Effector memory CD4-positive, alpha-beta T cell (primary cell): Measurements from ENCODE around the gene B3GALT5.

Experiments used
- DNase-seq, 3 donors: peaks; one replicate each; pipeline ENCODE4 v3.0.0-alpha.2; 2020
- H3K27ac ChIP-seq: 2 replicates; pipeline ENCODE4 v1.7.0; 2013; ENCODE audit warnings: mild to moderate bottlenecking, low read length, moderate library complexity; ENCODE audit not compliant: insufficient read depth, poor library complexity, severe bottlenecking
- H3K27me3 ChIP-seq: replicated peaks from 2 replicates; pipeline ENCODE4 v1.7.0; 2013; ENCODE audit warnings: mild to moderate bottlenecking, low read length; ENCODE audit not compliant: insufficient read depth, control insufficient read depth, poor library complexity, severe bottlenecking
- H3K36me3 ChIP-seq: 2 replicates; pipeline ENCODE4 v1.7.0; 2013; ENCODE audit warnings: mild to moderate bottlenecking, low read length, moderate library complexity; ENCODE audit not compliant: control insufficient read depth, insufficient read depth
- H3K4me1 ChIP-seq: 2 replicates; pipeline ENCODE4 v1.7.0; 2013; ENCODE audit warnings: low read length, mild to moderate bottlenecking; ENCODE audit not compliant: control insufficient read depth, insufficient read depth, poor library complexity, severe bottlenecking
- H3K4me3 ChIP-seq: 2 replicates; pipeline ENCODE4 v1.7.0; 2013; ENCODE audit warnings: low read length, low read depth, mild to moderate bottlenecking; ENCODE audit not compliant: insufficient read depth, poor library complexity, severe bottlenecking
- H3K9me3 ChIP-seq: 2 replicates; pipeline ENCODE4 v1.7.0; 2013; ENCODE audit warnings: mild to moderate bottlenecking, low read length, moderate library complexity; ENCODE audit not compliant: control insufficient read depth

Gene B3GALT5

DNA sequence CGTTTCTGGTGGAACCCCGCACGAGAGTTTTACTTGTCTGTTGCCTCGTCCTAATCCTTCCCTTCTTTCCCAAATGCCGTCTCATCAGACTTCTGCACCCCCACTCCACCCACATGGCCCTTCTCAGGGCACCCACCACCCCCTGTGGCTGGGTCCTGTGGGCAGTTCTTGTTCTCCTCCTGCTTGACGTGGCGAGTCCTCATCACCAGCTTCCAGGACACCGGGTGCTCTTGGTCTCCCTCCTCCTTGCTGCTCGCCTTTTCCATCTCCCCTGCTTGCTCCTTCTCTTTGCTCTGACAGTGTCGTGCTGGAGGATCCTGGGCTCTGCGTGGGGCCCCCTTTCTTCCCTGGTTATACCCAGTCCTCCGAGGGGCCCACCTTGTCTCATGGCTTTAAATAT is 51.8 kb downstream of the B3GALT5 start:
- no peaks in the 10 kb centered on the region for H3K4me1 ChIP-seq
- H3K4me3 ChIP-seq = no peak overlapping the region
- no peaks in the 10 kb centered on the region for H3K27me3 ChIP-seq
- no peak overlapping the region for H3K27ac ChIP-seq
- H3K36me3 ChIP-seq = no peaks in the 10 kb centered on the region
- H3K9me3 ChIP-seq = no peaks in the 10 kb centered on the region
- DNase-seq = no peak

DNA sequence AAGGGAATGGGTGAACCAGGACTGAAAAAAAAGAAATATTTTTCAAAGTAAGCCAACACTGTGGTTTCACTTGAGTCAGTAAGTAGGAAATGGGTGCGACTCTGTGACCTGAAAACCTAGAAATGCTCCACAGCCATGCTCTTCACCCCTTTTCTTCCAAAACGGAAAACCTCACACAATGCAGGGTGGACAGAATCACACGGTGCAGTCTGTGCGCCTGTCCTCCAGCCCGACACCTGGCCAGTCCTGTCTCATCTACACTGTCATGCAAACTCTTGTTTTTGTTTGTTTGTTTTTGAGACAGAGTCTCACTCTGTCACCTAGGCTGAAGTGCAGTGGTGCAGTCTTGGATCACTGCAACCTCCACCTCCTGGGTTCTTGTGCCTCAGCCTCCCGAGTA is 53.3 kb downstream of the B3GALT5 start:
- H3K36me3 ChIP-seq = no peaks in the 10 kb centered on the region
- DNase-seq = no peak
- no peak overlapping the region for H3K4me3 ChIP-seq
- H3K27ac ChIP-seq = no peak overlapping the region
- H3K27me3 ChIP-seq = no peaks in the 10 kb centered on the region
- H3K4me1 ChIP-seq = no peaks in the 10 kb centered on the region
- H3K9me3 ChIP-seq = no peaks in the 10 kb centered on the region

DNA sequence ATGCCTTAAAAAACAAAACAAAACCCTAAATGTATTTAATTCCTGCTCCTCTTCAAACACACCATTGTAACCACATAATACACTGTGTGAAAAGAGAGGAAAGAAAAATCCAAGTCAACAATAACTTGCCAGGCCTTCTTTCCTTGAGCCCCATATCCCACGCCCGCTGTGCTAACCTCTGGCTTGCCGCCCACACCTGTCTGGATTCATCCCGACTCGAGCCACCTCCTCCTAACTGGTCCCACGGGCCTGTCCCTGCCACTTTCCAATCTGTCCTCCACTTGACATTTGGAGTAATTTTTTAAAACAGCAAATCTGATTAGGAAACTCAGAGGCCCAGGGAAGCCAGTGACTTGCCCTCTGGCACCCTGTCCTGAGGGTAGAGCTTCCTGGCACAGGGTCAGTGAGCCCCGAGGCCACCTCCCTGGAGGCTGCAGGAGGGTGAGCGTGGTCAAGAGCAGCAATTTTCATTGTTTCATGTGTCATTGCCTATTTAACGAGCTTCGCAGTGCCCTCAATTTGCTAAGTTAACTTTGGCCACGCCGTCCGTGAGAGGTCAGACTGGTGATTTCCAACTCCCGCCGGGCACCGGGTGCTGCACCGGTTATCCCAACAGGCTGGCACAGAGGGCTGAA is 54.1 kb downstream of the B3GALT5 start:
- H3K36me3 ChIP-seq = no peaks in the 10 kb centered on the region
- H3K27ac ChIP-seq = no peak overlapping the region
- no peak overlapping the region for H3K4me3 ChIP-seq
- H3K27me3 ChIP-seq = no peaks in the 10 kb centered on the region
- H3K9me3 ChIP-seq = no peaks in the 10 kb centered on the region
- no peaks in the 10 kb centered on the region for H3K4me1 ChIP-seq
- no peak for DNase-seq

DNA sequence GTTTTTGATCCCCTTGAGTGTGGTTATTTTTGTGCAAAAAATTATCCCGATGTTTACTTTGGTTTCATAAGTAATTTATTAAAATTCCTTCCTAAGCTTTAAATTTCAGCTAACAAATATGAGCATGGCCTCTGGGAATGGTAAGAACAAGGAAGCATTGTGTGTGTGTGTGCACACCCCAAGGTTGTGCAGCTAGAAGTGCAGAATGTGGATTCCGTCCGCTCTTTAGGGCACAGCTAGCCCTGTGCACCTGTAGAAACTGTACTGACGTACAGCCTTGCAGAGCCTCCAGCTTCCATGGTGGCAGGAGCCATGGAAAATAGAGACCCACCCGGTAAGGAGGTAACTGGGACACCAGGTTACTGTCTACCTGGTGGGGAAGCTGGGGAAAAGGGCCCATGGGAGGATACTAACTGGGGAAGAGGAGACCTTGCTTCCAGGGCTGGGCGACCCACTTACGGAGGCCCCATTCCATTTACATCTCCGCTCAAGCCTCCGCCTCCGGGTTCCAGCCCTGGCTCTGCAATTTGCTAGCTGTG is 54.7 kb downstream of the B3GALT5 start:
- no peaks in the 10 kb centered on the region for H3K9me3 ChIP-seq
- H3K27me3 ChIP-seq = no peaks in the 10 kb centered on the region
- no peak overlapping the region for H3K4me3 ChIP-seq
- no peak for DNase-seq
- no peak overlapping the region for H3K27ac ChIP-seq
- H3K4me1 ChIP-seq = no peaks in the 10 kb centered on the region
- no peaks in the 10 kb centered on the region for H3K36me3 ChIP-seq

DNA sequence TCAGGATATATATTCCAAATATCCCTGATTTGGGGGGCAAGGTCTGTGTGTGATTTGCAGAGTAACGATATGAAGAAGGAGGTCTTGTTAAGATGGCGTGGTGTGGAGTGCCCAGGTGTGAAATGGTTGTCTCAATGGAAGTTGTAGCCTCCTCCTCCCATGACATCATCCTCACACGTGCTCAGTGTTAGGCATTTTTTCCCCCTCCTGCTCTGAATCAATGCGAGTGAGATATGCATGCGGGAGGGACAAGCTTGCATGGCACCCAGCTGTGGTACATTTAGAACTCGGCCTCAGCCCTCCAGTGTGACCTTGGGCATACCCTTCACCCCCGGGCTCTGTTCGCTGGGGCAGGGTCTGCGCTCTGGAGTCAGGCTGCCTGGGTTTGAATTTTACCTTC is 55.6 kb downstream of the B3GALT5 start:
- Histone ChIP-seq H3K27me3 (no peaks in the 10 kb centered on the region), H3K9me3 (no peaks in the 10 kb centered on the region), H3K36me3 (no peaks in the 10 kb centered on the region), H3K27ac (no peak overlapping the region), H3K4me3 (no peak overlapping the region), H3K4me1 (no peaks in the 10 kb centered on the region)
- no peak for DNase-seq

DNA sequence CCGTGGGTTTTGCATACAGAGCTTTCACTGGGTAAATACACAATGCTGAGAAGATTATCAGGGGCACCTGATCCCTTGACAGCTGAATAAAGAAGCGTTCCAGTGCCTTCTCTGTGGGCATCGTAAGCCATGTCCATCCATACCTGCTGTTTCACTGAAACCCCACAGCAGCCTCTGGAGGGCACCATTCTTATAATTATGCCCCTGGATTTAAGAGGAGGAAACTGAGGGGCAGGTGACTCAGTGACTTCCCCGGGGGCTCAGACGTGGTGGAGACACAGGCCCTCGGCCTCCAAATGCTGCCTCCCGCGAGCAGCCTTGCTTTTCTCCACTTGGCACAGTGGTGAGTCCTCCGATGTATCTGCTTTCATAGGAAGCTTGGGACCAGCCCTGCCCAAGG is 56.7 kb downstream of the B3GALT5 start:
- H3K4me1 ChIP-seq = no peaks in the 10 kb centered on the region
- no peak overlapping the region for H3K4me3 ChIP-seq
- no peaks in the 10 kb centered on the region for H3K9me3 ChIP-seq
- no peak overlapping the region for H3K27ac ChIP-seq
- H3K27me3 ChIP-seq = no peaks in the 10 kb centered on the region
- DNase-seq = no peak
- H3K36me3 ChIP-seq = no peaks in the 10 kb centered on the region

DNA sequence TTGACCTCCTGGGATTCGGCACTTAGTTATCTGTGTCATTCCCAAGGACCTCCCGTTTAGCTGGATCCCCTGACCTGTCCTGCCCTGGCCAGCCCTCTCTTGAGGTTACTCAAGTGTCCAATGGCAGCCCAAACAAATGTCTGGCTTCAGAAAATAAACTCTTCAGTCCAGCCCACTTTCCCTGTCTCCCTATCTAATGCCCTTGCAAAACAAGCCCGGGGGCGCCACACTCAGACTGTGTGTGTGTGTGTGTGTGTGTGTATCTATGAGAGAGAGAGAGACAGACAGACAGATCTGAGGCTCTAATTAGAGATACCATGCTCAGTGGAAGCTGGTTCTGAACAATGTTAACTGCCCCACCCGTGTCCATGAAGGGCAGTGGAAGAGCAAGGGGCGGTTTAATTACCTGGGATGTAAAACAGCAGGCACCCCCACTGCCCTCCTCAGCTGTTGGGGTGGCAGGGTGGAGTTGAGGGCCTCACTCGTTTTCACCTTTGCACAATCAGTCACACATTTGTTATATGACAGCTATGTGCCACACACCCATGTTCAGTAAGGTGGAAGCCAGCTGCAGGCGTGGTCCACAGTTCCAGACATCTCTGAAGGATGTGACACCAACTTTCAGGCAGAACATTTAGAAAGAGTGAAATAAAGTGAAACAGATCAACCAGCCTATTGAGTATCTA is 57.4 kb downstream of the B3GALT5 start:
- H3K4me3 ChIP-seq = no peak overlapping the region
- DNase-seq = no peak

DNA sequence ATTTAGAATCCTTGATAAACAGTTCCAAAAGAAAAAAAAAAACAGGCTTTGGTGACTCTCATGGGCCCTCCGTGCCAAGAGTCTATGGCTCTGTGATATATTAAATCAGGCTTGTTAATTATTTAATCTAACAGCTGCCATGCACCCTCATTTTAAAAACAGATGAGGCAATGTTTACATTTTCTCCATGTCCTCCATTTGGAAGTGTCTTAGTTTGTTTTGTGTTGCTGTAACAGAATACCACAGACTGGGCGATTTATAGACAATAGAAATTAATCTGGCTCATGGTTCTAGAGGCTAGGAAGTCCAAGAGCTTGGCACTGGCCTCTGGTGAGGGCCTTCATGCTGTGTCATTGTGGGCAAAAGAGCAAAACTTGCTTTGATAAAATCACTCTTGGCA is 58.0 kb downstream of the B3GALT5 start:
- no peak for DNase-seq
- Histone ChIP-seq H3K4me1 (no peaks in the 10 kb centered on the region), H3K36me3 (no peaks in the 10 kb centered on the region), H3K27ac (no peak overlapping the region), H3K9me3 (no peaks in the 10 kb centered on the region), H3K27me3 (no peaks in the 10 kb centered on the region), H3K4me3 (no peak overlapping the region)

More for the DNA sequence above, 57.4 kb downstream of the B3GALT5 start:
- no peaks in the 10 kb centered on the region for H3K36me3 ChIP-seq
- no peak overlapping the region for H3K27ac ChIP-seq
- H3K4me1 ChIP-seq = no peaks in the 10 kb centered on the region
- no peaks in the 10 kb centered on the region for H3K9me3 ChIP-seq
- H3K27me3 ChIP-seq = no peaks in the 10 kb centered on the region

DNA sequence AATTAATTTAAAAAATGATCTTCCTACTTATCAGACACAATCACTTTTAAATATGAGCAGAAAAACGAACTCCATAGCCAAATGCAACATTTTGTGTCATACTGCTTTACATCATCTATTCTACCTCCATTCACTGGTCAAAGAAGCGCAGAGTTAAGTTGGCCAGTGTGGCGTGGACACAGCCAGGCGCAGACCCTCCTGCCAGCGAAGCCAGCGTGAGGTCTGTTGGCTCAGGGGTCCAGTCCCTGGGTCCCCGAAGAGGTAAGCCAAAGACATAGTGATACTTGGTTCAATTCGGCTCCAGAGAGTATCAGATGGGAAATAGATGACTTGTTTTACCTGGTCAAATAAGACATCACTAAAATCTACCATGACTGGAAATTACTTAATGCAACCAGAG is 59.2 kb downstream of the B3GALT5 start:
- Histone ChIP-seq H3K9me3 (no peaks in the 10 kb centered on the region), H3K4me3 (no peak overlapping the region), H3K27me3 (no peaks in the 10 kb centered on the region), H3K36me3 (no peaks in the 10 kb centered on the region), H3K4me1 (no peaks in the 10 kb centered on the region), H3K27ac (no peak overlapping the region)
- DNase-seq = no peak

DNA sequence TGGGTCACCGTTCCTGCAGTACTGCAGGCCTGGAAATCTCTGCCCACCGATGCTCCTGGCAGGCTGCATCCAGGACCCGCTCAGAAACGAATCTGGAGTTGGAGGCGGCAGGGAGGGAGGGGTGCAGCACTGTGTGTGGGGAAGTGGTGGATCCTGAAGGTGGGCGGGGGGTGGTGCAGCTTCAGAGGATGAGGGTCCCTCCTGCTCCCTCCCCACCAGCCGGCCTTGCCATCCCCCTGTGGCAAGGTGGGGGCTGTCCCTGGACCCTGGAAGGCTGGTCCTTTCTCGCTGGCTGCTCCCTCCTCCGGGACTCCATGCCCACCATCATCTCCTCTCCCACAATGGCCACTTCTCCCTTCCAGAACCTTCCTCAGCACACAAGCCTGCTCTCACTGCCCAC is 60.4 kb downstream of the B3GALT5 start:
- Histone ChIP-seq H3K27me3 (no peaks in the 10 kb centered on the region), H3K4me1 (no peaks in the 10 kb centered on the region), H3K4me3 (no peak overlapping the region), H3K9me3 (no peaks in the 10 kb centered on the region), H3K27ac (no peak overlapping the region), H3K36me3 (no peaks in the 10 kb centered on the region)
- no peak for DNase-seq
